Keratinocyte (primary cell): ENCODE measurements around the gene TMEM54. TPM values are rescaled to one million over a fixed set of nuclear protein-coding genes. Genes with fewer than 3 reads are reported as not detected.

Experiments used
- DNase-seq: peaks from one replicate; pipeline ENCODE4 v3.0.0-alpha.2; 2011; ENCODE audit warnings: low read depth, missing footprints, low spot score
- FAIRE-seq: peaks from 2 replicates; lab custom pipeline; 2011; peaks lifted over from hg19 to GRCh38; lab: Jason Lieb, UNC
- H2AFZ ChIP-seq: 2 replicates; pipeline ENCODE4 v1.6.0; 2012; ENCODE audit warnings: low read length, control low read depth, inconsistent platforms; ENCODE audit not compliant: control insufficient read depth
- H3K27ac ChIP-seq: 2 replicates; pipeline ENCODE4 v1.5.1; 2011; ENCODE audit warnings: low read length; ENCODE audit not compliant: control insufficient read depth, insufficient read depth
- H3K27me3 ChIP-seq: 3 replicates; pipeline ENCODE4 v1.6.0; 2011; ENCODE audit warnings: low read length; ENCODE audit not compliant: control insufficient read depth, insufficient read depth; ENCODE audit errors: extremely low read depth
- H3K36me3 ChIP-seq, 2 experiments: 2 replicates in 1 of 2; 3 replicates in 1 of 2; pipeline ENCODE4 v1.5.1; 2011; ENCODE audit warnings: low read length in 2 of 2, mild to moderate bottlenecking in 1 of 2; ENCODE audit not compliant: control insufficient read depth in 2 of 2, insufficient read depth in 2 of 2; ENCODE audit errors: extremely low read depth in 1 of 2
- H3K4me1 ChIP-seq: 3 replicates; pipeline ENCODE4 v1.5.1; 2011; ENCODE audit warnings: low read length; ENCODE audit not compliant: control insufficient read depth, insufficient read depth; ENCODE audit errors: extremely low read depth
- H3K4me2 ChIP-seq: 3 replicates; pipeline ENCODE4 v1.6.0; 2011; ENCODE audit warnings: low read depth, low read length; ENCODE audit not compliant: control insufficient read depth, insufficient read depth; ENCODE audit errors: extremely low read depth
- H3K4me3 ChIP-seq, 3 experiments: fragments of 200-600 bp in 1 of 3; sonication (generic) in 1 of 3; 2 replicates in 2 of 3; 3 replicates in 1 of 3; pipeline ENCODE4 v1.5.1; 2011 to 2016; ENCODE audit warnings: low read length in 3 of 3, mild to moderate bottlenecking in 3 of 3, control low read depth in 2 of 3, inconsistent platforms in 1 of 3, low read depth in 1 of 3, mixed read lengths in 1 of 3, mixed run types in 1 of 3, moderate library complexity in 1 of 3; ENCODE audit not compliant: control insufficient read depth in 2 of 3, insufficient read depth in 2 of 3; ENCODE audit errors: extremely low read depth in 1 of 3
- H3K79me2 ChIP-seq: 2 replicates; pipeline ENCODE4 v1.6.0; 2012; ENCODE audit warnings: low read length; ENCODE audit not compliant: control insufficient read depth, insufficient read depth
- H3K9ac ChIP-seq: 3 replicates; pipeline ENCODE4 v1.6.0; 2011; ENCODE audit warnings: low read length; ENCODE audit not compliant: control insufficient read depth, insufficient read depth; ENCODE audit errors: extremely low read depth
- H3K9me1 ChIP-seq: 3 replicates; pipeline ENCODE4 v1.6.0; 2011; ENCODE audit warnings: low read length; ENCODE audit not compliant: control insufficient read depth, insufficient read depth; ENCODE audit errors: extremely low read depth
- H3K9me3 ChIP-seq: 2 replicates; pipeline ENCODE4 v1.5.1; 2012; ENCODE audit warnings: low read depth, low read length; ENCODE audit not compliant: control insufficient read depth
- H4K20me1 ChIP-seq: 3 replicates; pipeline ENCODE4 v1.6.0; 2011; ENCODE audit warnings: low read length; ENCODE audit not compliant: control insufficient read depth, insufficient read depth; ENCODE audit errors: extremely low read depth
- EZH2 ChIP-seq: IDR thresholded peaks from one replicate; pipeline ENCODE4 v1.6.1; 2012; ENCODE audit warnings: inconsistent platforms, mild to moderate bottlenecking, low read length, moderate library complexity
- dilution Hi-C: fragments of 300-500 bp; cut with MboI; formaldehyde crosslinking; loops from one replicate; pipeline ENCODE4 v1.7.0; 2020; ENCODE audit warnings: low sequenced_read_pairs; ENCODE audit not compliant: extremely low pct_ligation_motif_present
- polyA plus RNA-seq, 5 experiments: library from polyadenylated mRNA; depleted of rRNA in 3 of 5; stranded (reverse) in 3 of 5; stranded (forward) in 1 of 5; unstranded in 1 of 5; fragments of >200 nt; gene quantifications; 1 replicate in 1 of 5; 2 replicates in 3 of 5; 3 replicates in 1 of 5; pipeline versions ENCODE4 v1.2.1 to v1.2.3, GENCODE V29; 2011 to 2012; ENCODE audit warnings: missing spikeins in 2 of 5, low read depth in 1 of 5, low replicate concordance in 1 of 5
- TF ChIP-seq, protein P1 (sequence below), 3 experiments: IDR thresholded peaks in 1 of 3; conservative IDR thresholded peaks in 1 of 3; optimal IDR thresholded peaks in 1 of 3; 2 replicates in 2 of 3; 3 replicates in 1 of 3; pipeline versions ENCODE3 to v1.5.1; 2011; ENCODE audit warnings: low read length in 3 of 3, mild to moderate bottlenecking in 3 of 3, moderate library complexity in 2 of 3, control low read depth in 1 of 3, inconsistent platforms in 1 of 3; ENCODE audit not compliant: insufficient read depth in 2 of 3; ENCODE audit errors: extremely low read depth in 1 of 3

Gene TMEM54
- polyA plus RNA-seq, 1 donor (not counting 4 experiments of a cell fraction or from before 2014, with no cell fraction given): 59.4 TPM

DNA sequence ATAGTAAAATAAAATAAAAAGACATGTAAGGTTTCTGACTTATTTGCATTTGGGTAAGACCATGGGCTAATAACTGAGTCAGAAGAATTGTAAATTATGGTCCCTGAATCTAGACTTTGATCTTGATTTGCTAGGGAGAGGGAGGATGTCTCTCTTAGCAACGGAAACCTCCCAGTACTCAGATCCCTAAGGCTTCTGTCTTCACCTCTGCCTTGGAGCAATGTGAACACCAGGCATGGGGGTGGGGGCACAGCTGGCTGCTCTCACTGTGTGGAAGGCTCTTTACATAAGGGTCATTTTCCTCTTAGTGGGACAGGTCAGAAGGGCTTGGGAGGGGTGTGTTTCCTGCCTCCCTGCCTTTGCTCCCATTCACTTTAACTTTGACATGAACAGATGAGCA is 17.0 kb upstream of the TMEM54 start:
- no peak overlapping the region for H2AFZ ChIP-seq
- TF ChIP-seq, protein P1, sequence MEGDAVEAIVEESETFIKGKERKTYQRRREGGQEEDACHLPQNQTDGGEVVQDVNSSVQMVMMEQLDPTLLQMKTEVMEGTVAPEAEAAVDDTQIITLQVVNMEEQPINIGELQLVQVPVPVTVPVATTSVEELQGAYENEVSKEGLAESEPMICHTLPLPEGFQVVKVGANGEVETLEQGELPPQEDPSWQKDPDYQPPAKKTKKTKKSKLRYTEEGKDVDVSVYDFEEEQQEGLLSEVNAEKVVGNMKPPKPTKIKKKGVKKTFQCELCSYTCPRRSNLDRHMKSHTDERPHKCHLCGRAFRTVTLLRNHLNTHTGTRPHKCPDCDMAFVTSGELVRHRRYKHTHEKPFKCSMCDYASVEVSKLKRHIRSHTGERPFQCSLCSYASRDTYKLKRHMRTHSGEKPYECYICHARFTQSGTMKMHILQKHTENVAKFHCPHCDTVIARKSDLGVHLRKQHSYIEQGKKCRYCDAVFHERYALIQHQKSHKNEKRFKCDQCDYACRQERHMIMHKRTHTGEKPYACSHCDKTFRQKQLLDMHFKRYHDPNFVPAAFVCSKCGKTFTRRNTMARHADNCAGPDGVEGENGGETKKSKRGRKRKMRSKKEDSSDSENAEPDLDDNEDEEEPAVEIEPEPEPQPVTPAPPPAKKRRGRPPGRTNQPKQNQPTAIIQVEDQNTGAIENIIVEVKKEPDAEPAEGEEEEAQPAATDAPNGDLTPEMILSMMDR (optimal IDR thresholded peaks at IDR 0.05 in 1 of 3, IDR thresholded peaks at IDR 0.05 in 1 of 3, conservative IDR thresholded peaks at IDR 0.05 in 1 of 3; ENCODE audit: extremely low read depth in 1 of 3, insufficient read depth in 2 of 3, low read length in 3 of 3): no peak
- TF ChIP-seq EZH2: no peak
- H3K9me1 ChIP-seq: no peaks in the 10 kb centered on the region
- no peak overlapping the region for H3K27ac ChIP-seq
- H3K27me3 ChIP-seq: no peaks in the 10 kb centered on the region
- no peak overlapping the region for H3K4me2 ChIP-seq
- no peaks in the 10 kb centered on the region for H3K9me3 ChIP-seq
- dilution Hi-C loops: no loop called here
- no peaks in the 10 kb centered on the region for H3K79me2 ChIP-seq
- DNase-seq (no peak), FAIRE-seq (no peak)
- no peaks in the 10 kb centered on the region for H4K20me1 ChIP-seq
- H3K4me3 ChIP-seq: no peak overlapping the region
- no peaks in the 10 kb centered on the region for H3K4me1 ChIP-seq
- no peaks in the 10 kb centered on the region for H3K36me3 ChIP-seq
- H3K9ac ChIP-seq: no peak overlapping the region

DNA sequence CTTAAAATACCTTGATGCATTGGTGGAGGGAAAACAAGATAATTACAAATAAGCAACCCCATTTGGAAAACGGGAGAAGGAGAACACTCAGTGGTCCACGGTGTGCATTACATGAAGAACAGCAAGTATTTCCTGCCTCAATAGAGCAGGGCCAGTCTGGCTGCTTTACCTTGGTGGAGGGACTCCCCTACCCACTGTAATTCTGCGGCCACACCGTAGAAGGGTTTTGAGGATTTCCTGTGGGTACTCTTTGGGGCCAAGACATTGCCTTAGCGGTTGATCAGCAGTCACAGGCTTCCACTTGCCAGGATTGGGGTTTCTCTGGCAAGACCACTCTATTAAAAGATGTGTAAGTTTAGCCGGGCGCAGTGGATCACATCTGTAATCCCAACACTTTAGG is 16.3 kb upstream of the TMEM54 start:
- no peak for TF ChIP-seq EZH2
- TF ChIP-seq, protein P1 (optimal IDR thresholded peaks at IDR 0.05 in 1 of 3, IDR thresholded peaks at IDR 0.05 in 1 of 3, conservative IDR thresholded peaks at IDR 0.05 in 1 of 3; ENCODE audit: extremely low read depth in 1 of 3, insufficient read depth in 2 of 3, low read length in 3 of 3): no peak
- DNase-seq (no peak), FAIRE-seq (no peak)
- dilution Hi-C loops: no loop called here
- no peaks in the 10 kb centered on the region for H4K20me1 ChIP-seq
- no peaks in the 10 kb centered on the region for H3K4me1 ChIP-seq
- no peak overlapping the region for H3K4me3 ChIP-seq
- H2AFZ ChIP-seq: no peak overlapping the region
- H3K27me3 ChIP-seq: no peaks in the 10 kb centered on the region
- no peak overlapping the region for H3K4me2 ChIP-seq
- no peaks in the 10 kb centered on the region for H3K9me3 ChIP-seq
- H3K36me3 ChIP-seq: no peaks in the 10 kb centered on the region
- H3K79me2 ChIP-seq: no peaks in the 10 kb centered on the region
- no peak overlapping the region for H3K9ac ChIP-seq
- no peaks in the 10 kb centered on the region for H3K9me1 ChIP-seq
- no peak overlapping the region for H3K27ac ChIP-seq
